ENCODE measurements around the gene CFAP299.

CFAP299 gene

DNA sequence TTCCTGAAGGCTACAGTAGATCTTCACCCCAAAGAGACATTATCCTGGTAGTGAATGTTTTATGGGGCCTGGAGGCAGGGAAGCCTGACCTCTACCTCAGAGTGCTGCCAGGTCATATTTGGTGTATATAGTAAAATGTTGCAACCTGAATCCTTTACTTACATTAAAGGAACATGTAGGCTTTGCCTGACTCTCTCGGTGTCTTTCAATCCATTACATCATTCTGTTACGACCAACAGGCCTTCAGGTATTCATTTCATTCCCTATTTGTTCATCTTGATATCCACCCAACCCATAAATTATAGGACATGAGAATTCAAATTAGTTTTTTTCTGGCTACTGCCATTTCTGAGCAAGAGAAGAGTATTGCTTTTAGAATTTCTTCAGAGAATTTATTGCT, 116.5 kb downstream of the CFAP299 start:
- TF ChIP-seq, protein P1, sequence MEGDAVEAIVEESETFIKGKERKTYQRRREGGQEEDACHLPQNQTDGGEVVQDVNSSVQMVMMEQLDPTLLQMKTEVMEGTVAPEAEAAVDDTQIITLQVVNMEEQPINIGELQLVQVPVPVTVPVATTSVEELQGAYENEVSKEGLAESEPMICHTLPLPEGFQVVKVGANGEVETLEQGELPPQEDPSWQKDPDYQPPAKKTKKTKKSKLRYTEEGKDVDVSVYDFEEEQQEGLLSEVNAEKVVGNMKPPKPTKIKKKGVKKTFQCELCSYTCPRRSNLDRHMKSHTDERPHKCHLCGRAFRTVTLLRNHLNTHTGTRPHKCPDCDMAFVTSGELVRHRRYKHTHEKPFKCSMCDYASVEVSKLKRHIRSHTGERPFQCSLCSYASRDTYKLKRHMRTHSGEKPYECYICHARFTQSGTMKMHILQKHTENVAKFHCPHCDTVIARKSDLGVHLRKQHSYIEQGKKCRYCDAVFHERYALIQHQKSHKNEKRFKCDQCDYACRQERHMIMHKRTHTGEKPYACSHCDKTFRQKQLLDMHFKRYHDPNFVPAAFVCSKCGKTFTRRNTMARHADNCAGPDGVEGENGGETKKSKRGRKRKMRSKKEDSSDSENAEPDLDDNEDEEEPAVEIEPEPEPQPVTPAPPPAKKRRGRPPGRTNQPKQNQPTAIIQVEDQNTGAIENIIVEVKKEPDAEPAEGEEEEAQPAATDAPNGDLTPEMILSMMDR (IDR thresholded peaks at IDR 0.05; ENCODE audit: extremely low read depth, insufficient read depth, missing control alignments), result no peak
- DNase-seq (ENCODE audit: low spot score), result no peak
- in situ Hi-C loops (cut with MboI; ENCODE audit: low pct_unique_long_range_greater_than_20kb, low sequenced_read_pairs, unreplicated experiment), result no loop called here

DNA sequence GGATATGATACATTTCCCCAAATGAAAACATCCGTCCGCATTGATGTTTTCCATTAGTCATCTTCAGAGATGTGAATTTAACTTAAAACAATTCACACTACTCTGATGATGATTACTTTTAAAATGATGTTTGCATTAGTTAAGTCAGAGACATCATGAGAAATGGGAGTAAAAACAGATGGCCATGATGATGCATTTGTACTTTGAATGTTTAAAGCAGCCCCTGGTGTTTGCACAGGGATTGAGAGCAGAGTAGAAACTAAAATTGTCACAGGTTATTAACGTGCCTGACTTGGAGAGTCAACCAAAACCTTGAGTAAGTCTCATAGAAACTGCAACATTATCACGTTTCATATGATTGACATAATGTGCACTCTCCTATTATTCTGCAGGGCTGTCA, 117.2 kb downstream of the CFAP299 start:
- TF ChIP-seq, protein P1 (IDR thresholded peaks at IDR 0.05; ENCODE audit: extremely low read depth, insufficient read depth, missing control alignments), result no peak
- in situ Hi-C loops (cut with MboI; ENCODE audit: low pct_unique_long_range_greater_than_20kb, low sequenced_read_pairs, unreplicated experiment), result no loop called here
- DNase-seq (ENCODE audit: low spot score), result no peak

DNA sequence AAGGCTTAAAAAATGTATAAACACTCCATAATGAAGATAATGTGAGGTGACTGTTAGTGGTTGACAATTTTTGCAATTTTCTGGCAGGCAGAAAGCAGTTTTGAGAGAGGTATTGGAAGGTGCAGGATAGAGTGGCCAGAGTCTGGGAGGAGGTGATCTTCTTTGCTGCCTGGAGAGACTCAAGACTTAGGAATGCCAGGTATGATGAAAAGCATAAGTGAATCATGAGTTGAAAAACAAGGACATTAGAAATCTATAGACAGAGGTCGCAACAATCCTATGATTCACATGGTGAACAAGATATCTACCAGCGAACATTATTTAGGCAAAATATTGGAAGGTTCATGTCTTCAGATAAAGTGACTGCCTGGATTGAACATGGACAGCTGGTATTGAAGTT, 118.5 kb downstream of the CFAP299 start:
- in situ Hi-C loops (cut with MboI; ENCODE audit: low pct_unique_long_range_greater_than_20kb, low sequenced_read_pairs, unreplicated experiment), result no loop called here
- TF ChIP-seq, protein P1 (IDR thresholded peaks at IDR 0.05; ENCODE audit: extremely low read depth, insufficient read depth, missing control alignments), result no peak
- DNase-seq (ENCODE audit: low spot score), result no peak

DNA sequence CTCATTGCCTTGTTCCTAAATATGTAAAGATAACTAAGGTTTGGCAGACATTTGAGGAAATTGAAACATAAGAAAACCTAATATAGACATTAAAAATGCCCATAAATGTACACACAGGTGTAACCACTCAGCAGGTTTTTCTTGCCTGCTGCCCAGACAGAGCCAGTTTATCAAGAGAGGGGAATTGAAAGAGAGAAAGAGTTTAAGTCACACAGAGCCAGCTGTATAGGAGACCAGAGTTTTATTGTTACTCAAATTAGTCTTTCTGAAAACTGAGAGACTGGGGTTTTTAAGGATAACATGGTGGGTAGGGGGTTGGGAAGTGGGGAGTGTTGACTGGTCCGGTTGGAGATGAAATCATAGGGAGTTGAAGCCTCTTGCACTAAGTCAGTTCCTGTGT, 119.0 kb downstream of the CFAP299 start:
- no peak for DNase-seq (ENCODE audit: low spot score)
- TF ChIP-seq, protein P1 (IDR thresholded peaks at IDR 0.05; ENCODE audit: extremely low read depth, insufficient read depth, missing control alignments), result no peak
- in situ Hi-C loops (cut with MboI; ENCODE audit: low pct_unique_long_range_greater_than_20kb, low sequenced_read_pairs, unreplicated experiment), result no loop called here

DNA sequence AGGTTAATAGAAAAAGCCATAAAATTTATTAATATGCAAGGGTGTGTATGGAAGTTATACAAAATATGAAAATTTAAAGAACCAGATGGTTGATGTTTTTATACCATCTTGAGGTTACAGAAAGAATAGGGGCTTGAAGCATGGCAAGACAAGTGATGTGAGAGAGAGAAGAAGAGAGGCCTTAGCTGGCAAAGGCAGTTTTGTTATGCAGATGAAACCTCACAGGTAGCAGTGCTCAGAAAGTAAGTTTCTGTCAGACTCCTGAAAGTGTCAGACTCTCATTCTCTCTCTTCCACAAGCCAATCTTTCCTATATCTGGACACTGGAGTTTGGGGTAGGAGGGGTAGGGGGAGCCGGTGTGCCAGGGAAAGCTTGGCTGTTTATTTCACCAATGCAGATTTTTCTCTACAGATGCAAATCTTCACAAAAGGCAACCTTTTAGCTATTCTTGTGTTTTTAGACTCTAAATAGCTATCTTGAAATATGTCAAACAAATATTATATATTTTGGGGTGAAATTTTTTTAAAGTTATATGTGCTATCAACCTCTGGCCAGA, 124.5 kb downstream of the CFAP299 start:
- TF ChIP-seq, protein P1 (IDR thresholded peaks at IDR 0.05; ENCODE audit: extremely low read depth, insufficient read depth, missing control alignments), result peak; percentile 2
- no peak for DNase-seq (ENCODE audit: low spot score)
- in situ Hi-C loops (cut with MboI; ENCODE audit: low pct_unique_long_range_greater_than_20kb, low sequenced_read_pairs, unreplicated experiment), result no loop called here

DNA sequence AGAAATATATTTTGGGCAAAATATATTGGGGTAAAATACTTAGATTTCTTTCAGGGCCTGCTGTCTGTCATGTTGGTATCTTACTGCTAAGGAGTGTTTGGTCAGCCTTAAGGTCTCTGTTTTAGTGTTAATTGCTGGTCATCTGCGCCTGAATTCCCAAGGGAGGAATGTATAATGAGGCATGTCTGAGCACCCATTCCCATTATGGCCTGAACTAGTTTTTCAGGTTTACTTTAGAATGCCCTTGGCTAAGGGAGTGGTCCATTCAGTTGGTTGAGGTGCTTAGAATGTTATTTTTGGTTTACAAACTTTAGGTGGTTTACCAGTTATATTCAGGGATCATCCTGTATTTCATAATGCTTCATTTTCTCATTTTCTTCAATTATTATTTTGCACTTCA, 125.9 kb downstream of the CFAP299 start:
- in situ Hi-C loops (cut with MboI; ENCODE audit: low pct_unique_long_range_greater_than_20kb, low sequenced_read_pairs, unreplicated experiment), result no loop called here
- TF ChIP-seq, protein P1 (IDR thresholded peaks at IDR 0.05; ENCODE audit: extremely low read depth, insufficient read depth, missing control alignments), result no peak
- DNase-seq (ENCODE audit: low spot score), result no peak

All from GM13977 (cell line).